DMS 273 (cell line): Measurements from ENCODE around the gene B3GLCT.
"Not testable (repeated sequence)": the region's sequence is repeated elsewhere in the genome, so short reads cannot be mapped to it uniquely, and the experiment has no call there.

Source experiments
- DNase-seq: peaks from one replicate; lab custom pipeline; 2025; ENCODE audit not compliant: unreplicated experiment; lab: John Stamatoyannopoulos, UW

B3GLCT gene

GRCh38 chr13:31339616-31340015, 139.8 kb downstream of the B3GLCT start:
- not testable (repeated sequence) for DNase-seq

GRCh38 chr13:31340848-31341247, 141.1 kb downstream of the B3GLCT start:
- DNase-seq = not testable (repeated sequence)

GRCh38 chr13:31346891-31347290, 147.1 kb downstream of the B3GLCT start:
- no peak for DNase-seq

- DNase-seq = no peak
Measured at GRCh38 chr13:31349156-31349555, 149.4 kb downstream of the B3GLCT start.

- no peak for DNase-seq
Measured at GRCh38 chr13:31350560-31350959, 150.8 kb downstream of the B3GLCT start.

GRCh38 chr13:31351376-31351775, 151.6 kb downstream of the B3GLCT start:
- no peak for DNase-seq

- no peak for DNase-seq
Measured at GRCh38 chr13:31352467-31352866, 152.7 kb downstream of the B3GLCT start.

- DNase-seq = no peak
Measured at GRCh38 chr13:31355001-31355400, 155.2 kb downstream of the B3GLCT start.

GRCh38 chr13:31356991-31357390, 157.2 kb downstream of the B3GLCT start:
- no peak for DNase-seq

GRCh38 chr13:31357581-31357980, 157.8 kb downstream of the B3GLCT start:
- no peak for DNase-seq

- no peak for DNase-seq
Measured at GRCh38 chr13:31361673-31362072, 161.9 kb downstream of the B3GLCT start.

- no peak for DNase-seq
Measured at GRCh38 chr13:31365630-31366029, 165.9 kb downstream of the B3GLCT start.

GRCh38 chr13:31367410-31367809, 167.6 kb downstream of the B3GLCT start:
- no peak for DNase-seq

GRCh38 chr13:31369213-31369612, 169.4 kb downstream of the B3GLCT start:
- no peak for DNase-seq

GRCh38 chr13:31372454-31372853, 172.7 kb downstream of the B3GLCT start:
- DNase-seq = no peak

GRCh38 chr13:31374682-31375081, 174.9 kb downstream of the B3GLCT start:
- no peak for DNase-seq

- no peak for DNase-seq
Measured at GRCh38 chr13:31377946-31378345, 178.2 kb downstream of the B3GLCT start.

GRCh38 chr13:31380715-31381114, 180.9 kb downstream of the B3GLCT start:
- DNase-seq = no peak
